C4-2B (cell line): ENCODE results near the gene ANKRD61.
"Not testable (repeated sequence)": the region's sequence is repeated elsewhere in the genome, so short reads cannot be mapped to it uniquely, and the experiment has no call there.

Source experiments
- ZFX ChIP-seq: fragments of 450-650 bp; IDR thresholded peaks from 2 replicates; pipeline ENCODE4 v1.6.1; 2017
- TF ChIP-seq, protein P1 (sequence below): fragments of 450-650 bp; conservative IDR thresholded peaks from 2 replicates; pipeline ENCODE4 v1.5.1; 2017; ENCODE audit warnings: mild to moderate bottlenecking

DNA sequence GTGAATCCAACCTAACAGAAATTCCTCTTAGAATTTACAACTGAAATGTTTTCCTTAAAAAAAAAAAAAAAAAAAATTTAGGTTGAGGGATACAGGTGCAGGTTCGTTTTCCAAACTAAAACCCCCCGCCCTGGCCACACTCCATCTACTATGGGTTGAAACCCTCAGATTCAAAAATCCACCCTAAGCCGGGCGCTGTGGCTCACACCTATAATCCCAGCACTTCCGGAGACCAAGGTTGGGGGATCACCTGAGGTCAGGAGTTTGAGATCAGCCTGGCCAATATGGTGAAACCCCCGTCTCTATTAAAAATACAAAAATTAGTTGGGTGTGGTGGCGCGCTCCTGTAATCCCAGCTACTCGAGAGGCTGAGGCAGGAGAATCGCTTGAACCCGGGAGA lies 28.8 kb downstream of the ANKRD61 start:
- TF ChIP-seq, protein P1, sequence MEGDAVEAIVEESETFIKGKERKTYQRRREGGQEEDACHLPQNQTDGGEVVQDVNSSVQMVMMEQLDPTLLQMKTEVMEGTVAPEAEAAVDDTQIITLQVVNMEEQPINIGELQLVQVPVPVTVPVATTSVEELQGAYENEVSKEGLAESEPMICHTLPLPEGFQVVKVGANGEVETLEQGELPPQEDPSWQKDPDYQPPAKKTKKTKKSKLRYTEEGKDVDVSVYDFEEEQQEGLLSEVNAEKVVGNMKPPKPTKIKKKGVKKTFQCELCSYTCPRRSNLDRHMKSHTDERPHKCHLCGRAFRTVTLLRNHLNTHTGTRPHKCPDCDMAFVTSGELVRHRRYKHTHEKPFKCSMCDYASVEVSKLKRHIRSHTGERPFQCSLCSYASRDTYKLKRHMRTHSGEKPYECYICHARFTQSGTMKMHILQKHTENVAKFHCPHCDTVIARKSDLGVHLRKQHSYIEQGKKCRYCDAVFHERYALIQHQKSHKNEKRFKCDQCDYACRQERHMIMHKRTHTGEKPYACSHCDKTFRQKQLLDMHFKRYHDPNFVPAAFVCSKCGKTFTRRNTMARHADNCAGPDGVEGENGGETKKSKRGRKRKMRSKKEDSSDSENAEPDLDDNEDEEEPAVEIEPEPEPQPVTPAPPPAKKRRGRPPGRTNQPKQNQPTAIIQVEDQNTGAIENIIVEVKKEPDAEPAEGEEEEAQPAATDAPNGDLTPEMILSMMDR = not testable (repeated sequence)
- not testable (repeated sequence) for TF ChIP-seq ZFX
